Stimulated activated CD4-positive, alpha-beta T cell treated with anti-CD3 and anti-CD28 coated beads, Interleukin-12 subunit alpha, Interleukin-12 subunit beta, amount 100 ng/mL, for 24 hours (primary cell): Measurements from ENCODE around the gene CBL.
"Not testable (repeated sequence)": the region's sequence is repeated elsewhere in the genome, so short reads cannot be mapped to it uniquely, and the experiment has no call there.

Experiments used
- DNase-seq, 2 experiments: peaks; one replicate each; pipeline ENCODE4 v3.0.0-alpha.2; 2020; ENCODE audit warnings: low read depth in 2 of 2

CBL gene

DNA sequence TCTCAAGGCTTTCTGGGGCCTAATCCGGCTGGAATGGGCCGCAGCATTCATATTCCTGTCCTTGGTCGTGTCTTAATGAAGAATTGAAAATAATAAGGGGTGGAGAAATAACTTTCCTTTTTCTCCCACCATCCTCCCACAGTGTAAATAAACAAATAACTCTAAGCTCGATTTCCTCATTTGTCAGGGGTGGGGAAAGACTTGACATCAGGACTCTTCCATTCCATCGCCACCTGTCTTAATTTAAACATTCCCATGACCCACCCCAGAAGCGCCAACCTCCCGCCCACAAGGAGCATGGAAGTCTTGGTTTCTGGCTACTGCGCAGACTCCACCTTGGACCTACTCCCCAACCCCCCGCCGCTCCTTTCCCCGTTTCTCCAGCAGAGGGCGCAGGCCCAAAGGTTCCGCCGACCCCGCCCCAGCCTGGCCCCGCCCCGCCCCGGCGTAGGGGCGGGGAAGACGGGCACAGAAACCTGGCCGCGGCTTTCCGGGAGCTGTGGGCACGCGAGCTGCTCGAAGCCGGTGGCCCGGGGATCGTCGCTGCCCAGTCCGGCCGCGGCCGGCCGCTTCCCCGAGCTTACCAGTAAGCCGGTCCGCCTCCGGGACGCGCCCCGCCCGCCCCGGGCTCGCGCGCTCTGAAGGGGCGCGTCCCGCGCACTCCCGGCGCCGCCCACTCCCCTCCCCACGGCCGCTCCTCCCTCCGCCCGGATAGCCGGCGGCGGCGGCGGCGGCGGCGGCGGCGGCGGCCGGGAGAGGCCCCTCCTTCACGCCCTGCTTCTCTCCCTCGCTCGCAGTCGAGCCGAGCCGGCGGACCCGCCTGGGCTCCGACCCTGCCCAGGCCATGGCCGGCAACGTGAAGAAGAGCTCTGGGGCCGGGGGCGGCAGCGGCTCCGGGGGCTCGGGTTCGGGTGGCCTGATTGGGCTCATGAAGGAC lies at the start of gene CBL:
Gene CBL, plus strand, starts transcription at position 766 of the 937 bp plus-strand sequence. Its CDS starts 79 bp downstream, at position 845.
- peak; percentile 94 to 98 for DNase-seq

DNA sequence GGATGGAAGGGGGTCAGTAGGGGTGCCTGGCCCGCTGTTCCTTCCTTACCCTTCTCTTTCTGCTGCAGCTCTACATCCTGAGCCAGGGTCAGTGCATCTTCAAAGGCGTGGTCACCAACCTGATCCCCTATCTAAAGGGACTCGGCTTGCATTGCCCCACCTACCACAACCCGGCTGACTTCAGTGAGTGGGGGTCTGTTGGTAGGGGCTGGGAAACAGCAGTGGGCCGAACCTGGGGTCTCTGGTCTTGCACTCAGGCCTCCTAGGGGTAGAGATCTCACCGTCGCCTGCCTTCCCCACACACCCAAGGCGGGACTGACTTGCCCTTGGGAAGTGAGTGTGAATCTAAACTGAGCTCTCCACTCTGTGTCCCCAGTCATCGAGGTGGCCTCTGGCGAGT lies 49.6 kb upstream of the CBL start:
- no peak for DNase-seq

DNA sequence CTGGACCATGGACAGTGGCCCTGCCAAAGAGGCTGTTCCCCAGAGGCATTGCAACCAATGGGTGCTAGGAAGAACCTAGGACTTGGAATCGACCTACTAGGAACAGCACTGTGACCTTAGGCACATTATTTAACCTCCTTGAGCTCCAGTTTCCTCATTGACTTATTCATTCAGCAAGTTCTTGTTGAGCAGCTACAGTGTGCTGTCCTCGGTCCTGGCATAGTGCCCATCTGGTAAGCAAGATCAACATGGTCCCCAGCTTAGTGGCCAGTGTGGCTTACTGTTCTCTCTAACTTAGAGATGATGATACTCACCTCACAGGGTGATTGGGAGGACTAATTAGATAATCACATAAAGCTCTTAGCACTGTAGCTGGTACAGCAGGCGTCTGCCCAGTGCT lies 49.1 kb upstream of the CBL start:
- no peak for DNase-seq

DNA sequence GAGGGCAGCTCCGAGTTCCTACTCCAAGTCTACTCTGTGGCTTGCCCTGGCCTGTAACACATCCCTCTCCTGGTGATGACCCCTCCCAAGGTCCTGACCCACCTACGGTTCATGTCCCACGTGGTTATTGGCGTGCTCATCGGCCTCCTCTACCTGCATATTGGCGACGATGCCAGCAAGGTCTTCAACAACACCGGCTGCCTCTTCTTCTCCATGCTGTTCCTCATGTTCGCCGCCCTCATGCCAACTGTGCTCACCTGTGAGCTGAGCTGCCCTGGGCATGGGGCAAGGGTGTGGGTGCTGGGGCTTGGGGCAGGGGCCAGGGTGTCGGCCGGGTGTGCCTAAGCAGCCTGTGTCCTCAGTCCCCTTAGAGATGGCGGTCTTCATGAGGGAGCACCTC lies 47.7 kb upstream of the CBL start:
- no peak for DNase-seq

- no peak for DNase-seq
Measured at GRCh38 chr11:119160151-119160550, 46.0 kb upstream of the CBL start.

DNA sequence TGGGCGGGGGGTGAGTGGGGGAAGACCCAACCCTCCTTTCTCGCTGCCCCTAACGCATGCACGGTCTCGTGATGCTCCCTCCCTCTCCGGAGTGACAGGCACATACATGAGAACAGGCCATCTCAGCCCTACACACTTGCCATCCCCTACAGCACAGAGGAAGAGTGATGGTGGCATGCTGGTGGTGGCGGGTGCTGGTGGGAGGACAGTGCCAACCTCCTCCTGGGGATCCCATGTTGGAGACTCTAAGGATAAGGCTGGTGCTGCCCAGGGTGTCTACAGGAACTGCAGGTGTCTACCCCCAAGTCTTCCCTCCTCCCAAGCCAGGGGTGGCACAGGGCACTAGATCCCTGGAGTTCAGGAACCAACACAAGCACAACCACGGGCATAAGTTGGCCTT lies 44.3 kb upstream of the CBL start:
- no peak for DNase-seq

DNA sequence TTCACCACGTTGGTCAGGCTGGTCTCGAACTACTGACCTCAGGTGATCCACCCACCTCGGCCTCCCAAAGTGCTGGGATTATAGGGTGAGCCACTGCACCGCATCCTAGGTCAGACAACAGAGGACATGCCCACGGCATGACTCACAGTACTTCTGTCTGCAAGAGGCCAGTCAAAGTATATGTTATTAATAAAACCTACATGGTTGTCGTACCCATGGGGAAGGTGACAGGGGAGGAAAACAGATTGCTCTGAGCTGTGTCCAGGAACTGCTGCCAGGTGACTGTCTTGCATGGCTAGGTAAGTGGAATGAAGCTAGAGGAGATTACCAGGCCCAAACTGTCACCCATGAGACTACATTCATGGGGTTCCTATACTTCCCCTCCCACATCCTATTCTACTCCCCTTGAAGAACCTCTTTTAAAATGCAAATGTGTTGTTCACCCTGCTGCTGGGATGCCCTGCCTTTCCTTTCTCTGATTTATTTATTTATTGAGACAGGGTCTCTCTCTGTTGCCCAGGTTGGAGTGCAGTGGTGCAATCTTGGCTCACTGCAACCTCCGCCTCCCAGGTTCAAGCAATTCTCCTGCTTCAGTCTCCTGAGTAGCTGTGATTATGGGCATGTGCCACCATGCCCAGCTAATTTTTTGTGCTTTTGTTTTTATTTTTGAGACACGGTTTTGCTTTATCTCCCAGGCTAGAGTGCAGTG lies 39.6 kb upstream of the CBL start:
- no peak for DNase-seq

- DNase-seq: not testable (repeated sequence)
Measured at GRCh38 chr11:119167077-119167458, 39.1 kb upstream of the CBL start.

GRCh38 chr11:119167933-119168332 lies 38.2 kb upstream of the CBL start:
- DNase-seq: no peak

DNA sequence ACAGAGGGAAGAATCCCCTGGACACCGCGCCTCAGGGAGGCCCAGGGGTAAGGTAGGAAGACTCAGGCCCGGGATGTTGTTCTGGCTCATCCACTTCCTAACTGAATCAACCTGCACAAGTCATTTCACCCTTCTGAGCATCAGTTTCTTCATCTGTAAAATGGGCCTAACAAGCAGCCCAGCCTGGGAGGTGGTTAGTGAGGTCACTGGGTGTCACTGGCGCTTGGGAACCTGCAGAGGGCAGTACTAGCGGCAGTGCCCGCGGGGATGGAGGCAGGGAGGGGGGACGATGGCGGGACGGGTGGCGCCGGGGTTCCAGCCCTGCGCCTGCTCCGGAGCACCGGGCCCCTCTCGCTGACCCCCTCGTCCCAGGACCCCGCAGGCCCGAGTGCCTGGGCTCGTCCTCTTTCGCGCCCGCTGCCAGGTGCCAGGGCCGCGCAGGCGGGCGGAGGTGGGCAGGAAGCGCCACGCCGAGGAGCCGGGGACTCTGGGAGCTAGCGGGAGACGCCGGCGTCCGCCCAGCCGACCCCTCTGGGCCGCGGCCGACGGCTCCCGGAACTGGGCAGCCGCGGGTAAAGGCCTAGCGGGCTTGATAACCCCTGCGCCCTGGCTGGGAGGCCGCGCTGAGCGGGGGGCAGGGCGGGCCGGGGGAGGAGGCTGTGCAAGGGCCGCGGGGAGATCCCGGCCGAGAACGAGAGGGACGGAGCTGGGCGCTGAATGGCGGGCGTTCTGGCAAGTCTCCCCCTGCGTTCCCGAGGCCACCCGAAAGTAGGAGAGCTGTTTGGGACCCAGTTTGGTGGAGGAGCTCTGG lies 37.5 kb upstream of the CBL start, which contains the start of gene NLRX1:
Gene NLRX1, plus strand, starts transcription at position 255 of the 811 bp plus-strand sequence. CDS start 2,679 bp downstream, outside the sequence.
- peak; percentile 75 to 82 for DNase-seq

- DNase-seq: peak in 1 of 2 experiments; percentile 28
Measured at GRCh38 chr11:119169282-119169719, 36.8 kb upstream of the CBL start.

DNA sequence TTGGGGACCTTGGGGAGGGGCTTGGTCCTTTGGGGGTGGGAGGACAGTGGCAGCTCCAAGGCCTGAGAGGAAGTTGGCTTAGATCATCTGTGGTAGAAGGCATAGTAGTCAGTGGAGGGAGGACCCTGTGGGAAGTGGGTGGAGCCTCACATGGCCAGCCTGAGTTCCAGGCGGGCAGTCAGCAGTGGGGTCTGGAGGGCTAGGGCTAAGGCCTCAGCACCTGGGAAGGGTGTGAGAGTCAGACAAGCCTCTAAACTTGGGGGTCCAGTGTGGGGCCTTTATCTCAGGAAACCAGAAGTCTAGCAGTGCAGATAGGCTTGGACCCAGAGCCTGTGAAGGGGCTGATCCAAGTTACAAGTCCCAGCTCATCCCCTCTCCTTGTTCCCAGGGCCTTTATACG lies 33.6 kb upstream of the CBL start:
- DNase-seq: no peak

DNA sequence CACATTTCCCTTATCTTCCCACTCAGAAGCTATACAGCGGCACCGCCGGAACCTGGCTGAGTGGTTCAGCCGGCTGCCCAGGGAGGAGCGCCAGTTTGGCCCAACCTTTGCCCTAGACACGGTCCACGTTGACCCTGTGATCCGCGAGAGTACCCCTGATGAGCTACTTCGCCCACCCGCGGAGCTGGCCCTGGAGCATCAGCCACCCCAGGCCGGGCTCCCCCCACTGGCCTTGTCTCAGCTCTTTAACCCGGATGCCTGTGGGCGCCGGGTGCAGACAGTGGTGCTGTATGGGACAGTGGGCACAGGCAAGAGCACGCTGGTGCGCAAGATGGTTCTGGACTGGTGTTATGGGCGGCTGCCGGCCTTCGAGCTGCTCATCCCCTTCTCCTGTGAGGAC lies 32.7 kb upstream of the CBL start:
- no peak for DNase-seq

GRCh38 chr11:119175493-119176077 lies 30.6 kb upstream of the CBL start:
- DNase-seq: no peak

DNA sequence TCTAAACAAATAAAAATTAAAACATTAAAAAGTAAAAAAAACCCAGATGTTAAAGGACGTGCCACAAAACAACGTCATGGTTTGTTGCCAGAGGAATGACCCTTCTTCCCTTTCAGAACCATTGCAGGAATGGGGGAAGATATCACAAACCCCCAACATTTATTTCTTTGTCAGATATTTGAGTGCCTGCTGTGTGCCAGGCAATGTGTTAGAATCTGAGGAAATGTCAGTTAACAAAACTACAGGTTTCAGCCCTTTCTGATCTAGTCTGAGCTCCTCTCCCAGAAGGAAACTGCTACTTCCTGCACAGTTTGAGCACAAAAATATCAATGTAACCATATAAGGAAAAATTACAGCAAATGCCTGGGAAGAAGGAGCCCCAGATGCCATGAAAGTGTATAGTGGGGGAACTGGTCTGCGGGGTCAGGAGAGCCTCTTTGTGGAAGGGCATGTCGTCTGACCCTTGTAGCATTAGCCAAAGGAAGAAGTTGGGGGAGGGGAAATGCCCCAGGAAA lies 27.9 kb upstream of the CBL start:
- no peak for DNase-seq

- no peak for DNase-seq
Measured at GRCh38 chr11:119179342-119179741, 26.8 kb upstream of the CBL start.

GRCh38 chr11:119179983-119180382 lies 26.2 kb upstream of the CBL start:
- no peak for DNase-seq

DNA sequence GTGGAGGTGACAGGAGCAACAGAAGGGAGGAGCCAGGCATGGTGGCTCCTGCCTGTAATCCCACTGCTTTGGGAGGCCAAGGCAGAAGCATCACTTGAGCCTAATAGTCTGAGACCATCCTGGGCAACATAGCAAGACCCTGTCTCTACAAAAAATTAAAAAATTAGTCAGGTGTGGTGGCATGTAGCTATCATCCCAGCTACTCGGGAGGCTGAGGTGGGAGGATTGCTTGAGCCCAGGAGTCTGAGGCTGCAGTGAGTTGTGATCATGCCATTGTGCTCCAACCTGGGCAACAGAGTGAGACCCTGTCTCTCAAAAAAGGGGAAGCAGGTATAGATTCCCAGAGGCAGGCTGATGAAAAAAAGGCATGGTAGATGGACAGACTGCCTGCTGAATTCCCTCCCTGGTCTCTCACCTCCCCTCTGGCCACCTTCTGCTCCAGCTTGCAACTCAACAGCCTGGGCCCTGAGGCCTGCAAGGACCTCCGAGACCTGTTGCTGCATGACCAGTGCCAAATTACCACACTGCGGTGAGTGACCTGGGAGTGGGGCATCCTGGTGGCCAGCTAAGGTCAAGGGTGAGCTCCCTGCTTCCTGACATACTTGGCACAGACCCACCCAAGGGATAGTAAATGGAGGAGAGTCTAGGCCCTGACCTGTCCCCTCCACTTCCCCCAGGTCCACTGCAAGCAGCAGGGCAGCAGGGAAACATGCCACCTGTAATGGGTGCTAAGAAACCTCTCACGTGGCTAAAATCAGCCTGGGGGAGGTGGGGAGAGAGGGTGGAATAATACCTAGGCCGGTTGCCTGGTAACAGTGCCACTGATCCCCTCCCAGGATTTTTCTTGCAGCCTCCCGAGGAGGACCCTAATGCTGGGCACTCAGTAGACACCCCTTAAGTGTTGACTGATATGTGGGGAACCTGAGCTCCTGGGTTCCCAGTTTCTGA lies 25.1 kb upstream of the CBL start:
- no peak for DNase-seq

- no peak for DNase-seq
Measured at GRCh38 chr11:119181677-119182412, 24.3 kb upstream of the CBL start.
